ENCODE measurements around the gene GDNF.
A peak's percentile ranks its signal among the peaks of the same experiment; 100 is the strongest.

Gene GDNF

GRCh38 chr5:37838933-37839341 lies 904 bp downstream of the GDNF start:
- H3K27me3 ChIP-seq (replicated peaks; ENCODE audit: control insufficient read depth, insufficient read depth, low read length): peaks cover 2% of the 10 kb centered on the region
- no peak for TF ChIP-seq CTCF (IDR thresholded peaks at IDR 0.05; ENCODE audit: insufficient read depth, low read length, poor library complexity, severe bottlenecking)
- no peaks in the 10 kb centered on the region for H3K36me3 ChIP-seq (ENCODE audit: control insufficient read depth, insufficient read depth, low read length)
- no peak for DNase-seq (ENCODE audit: extremely low read depth, insufficient read length)
- no peak overlapping the region for H3K4me3 ChIP-seq (replicated peaks; ENCODE audit: low read depth, low read length)

- Histone ChIP-seq H3K36me3 (ENCODE audit: control insufficient read depth, insufficient read depth, low read length) (no peaks in the 10 kb centered on the region), H3K27me3 (replicated peaks; ENCODE audit: control insufficient read depth, insufficient read depth, low read length) (peaks cover 2% of the 10 kb centered on the region), H3K4me3 (replicated peaks; ENCODE audit: low read depth, low read length) (no peak overlapping the region)
- no peak for DNase-seq (ENCODE audit: extremely low read depth, insufficient read length)
- no peak for TF ChIP-seq CTCF (IDR thresholded peaks at IDR 0.05; ENCODE audit: insufficient read depth, low read length, poor library complexity, severe bottlenecking)
These were observed 1.5 kb downstream of the GDNF start for GRCh38 chr5:37838152-37838932.

DNA sequence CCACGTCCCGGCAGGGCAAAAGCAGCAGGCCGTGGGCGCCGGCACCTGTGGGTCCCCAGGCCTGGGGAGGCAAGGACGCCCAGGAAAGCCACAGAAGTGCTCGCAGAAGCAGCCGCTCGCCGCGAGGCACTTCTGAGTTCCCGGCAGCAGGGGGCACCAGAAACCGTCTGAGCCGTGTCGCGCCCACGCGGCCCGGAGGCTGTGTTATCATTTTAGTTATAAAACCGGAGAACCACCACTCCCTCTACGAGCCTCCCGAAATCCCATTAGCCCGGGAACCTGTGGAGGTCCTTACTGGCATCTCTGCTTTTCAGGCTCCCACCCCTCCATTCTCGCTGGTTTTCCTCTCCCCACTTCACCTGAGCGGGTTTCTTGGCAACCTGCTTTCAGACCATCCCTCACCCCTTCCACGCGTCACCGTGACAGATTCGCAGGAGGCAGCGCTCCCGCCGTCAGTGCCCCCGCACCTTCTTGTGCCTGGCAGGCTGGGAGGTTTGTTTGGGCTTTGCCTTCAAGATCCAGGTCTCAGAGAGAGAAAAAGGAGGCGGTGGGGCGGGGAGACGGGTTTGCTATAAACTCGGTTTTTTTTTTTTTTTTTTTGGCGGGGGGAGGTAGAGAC lies 2.3 kb downstream of the GDNF start:
- TF ChIP-seq CTCF (IDR thresholded peaks at IDR 0.05; ENCODE audit: insufficient read depth, low read length, poor library complexity, severe bottlenecking): peak; percentile 85
- Histone ChIP-seq H3K36me3 (ENCODE audit: control insufficient read depth, insufficient read depth, low read length) (no peaks in the 10 kb centered on the region), H3K27me3 (replicated peaks; ENCODE audit: control insufficient read depth, insufficient read depth, low read length) (peaks cover 2% of the 10 kb centered on the region), H3K4me3 (replicated peaks; ENCODE audit: low read depth, low read length) (peak overlapping the region; percentile 39)
- peak; percentile 77 for DNase-seq (ENCODE audit: extremely low read depth, insufficient read length)

DNA sequence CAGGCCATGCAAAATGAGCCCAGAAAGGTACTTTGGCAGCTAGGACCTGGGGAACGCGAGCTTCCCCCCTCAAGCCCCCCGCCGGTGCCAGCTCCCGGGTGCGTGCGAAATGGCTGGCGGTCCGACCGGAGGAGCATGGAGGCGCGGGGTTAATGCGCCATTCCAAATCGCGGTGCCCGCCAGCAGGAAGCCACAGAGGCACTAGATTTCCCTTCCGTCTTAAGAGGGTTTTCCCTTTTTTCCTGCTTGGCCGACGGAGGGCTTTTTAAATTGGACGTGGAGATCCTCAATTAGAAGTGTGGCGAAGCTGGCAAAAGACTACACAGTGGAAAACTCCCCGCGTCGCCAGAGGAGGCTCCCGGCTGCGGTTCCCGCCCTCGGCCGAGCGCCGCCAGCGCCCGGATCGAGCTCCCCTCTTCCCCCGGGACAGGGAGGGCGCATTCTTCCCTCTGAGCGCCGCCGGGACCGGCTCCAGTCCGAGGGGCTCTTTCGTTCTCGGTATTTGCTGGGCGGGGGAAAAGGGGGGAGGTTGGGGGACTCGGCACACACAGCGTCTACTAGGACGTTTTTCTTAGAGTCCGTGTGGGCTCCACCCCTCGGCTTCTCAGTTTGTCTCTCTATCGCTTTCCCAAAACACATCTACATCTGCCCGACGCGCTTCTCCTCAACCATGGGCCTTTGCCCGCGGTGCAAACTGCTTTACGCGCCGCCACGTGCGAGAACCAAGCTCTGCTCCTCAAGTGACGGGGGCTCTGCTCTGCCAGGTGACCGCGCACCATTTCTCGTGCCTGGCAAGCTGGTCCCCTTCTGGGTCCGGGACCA lies 3.0 kb downstream of the GDNF start:
- H3K27me3 ChIP-seq (replicated peaks; ENCODE audit: control insufficient read depth, insufficient read depth, low read length): peaks cover 2% of the 10 kb centered on the region
- TF ChIP-seq CTCF (IDR thresholded peaks at IDR 0.05; ENCODE audit: insufficient read depth, low read length, poor library complexity, severe bottlenecking): no peak
- no peaks in the 10 kb centered on the region for H3K36me3 ChIP-seq (ENCODE audit: control insufficient read depth, insufficient read depth, low read length)
- DNase-seq (ENCODE audit: extremely low read depth, insufficient read length): no peak
- H3K4me3 ChIP-seq (replicated peaks; ENCODE audit: low read depth, low read length): peak overlapping the region; percentile 27

- no peak overlapping the region; the same call in 1 of the 2 replicates for H3K4me3 ChIP-seq (replicated peaks; ENCODE audit: low read depth, low read length)
- TF ChIP-seq CTCF (IDR thresholded peaks at IDR 0.05; ENCODE audit: insufficient read depth, low read length, poor library complexity, severe bottlenecking): no peak
- DNase-seq (ENCODE audit: extremely low read depth, insufficient read length): no peak
- peaks cover 2% of the 10 kb centered on the region for H3K27me3 ChIP-seq (replicated peaks; ENCODE audit: control insufficient read depth, insufficient read depth, low read length)
- H3K36me3 ChIP-seq (ENCODE audit: control insufficient read depth, insufficient read depth, low read length): no peaks in the 10 kb centered on the region
These were observed 3.6 kb downstream of the GDNF start for GRCh38 chr5:37836235-37836591.
